HEK293 (cell line): ENCODE data around the gene VANGL2.

Experiments
- CTCF ChIA-PET: fragments of 350-600 bp; formaldehyde crosslinking; extraction: SDS; loops from one replicate; lab custom pipeline; 2021; ENCODE audit warnings: antibody characterized with exemption; lab: Yijun Ruan, JAX
- POLR2A ChIA-PET: fragments of 300-600 bp; formaldehyde crosslinking; extraction: SDS; loops from one replicate; lab custom pipeline; 2020; ENCODE audit warnings: antibody characterized with exemption, inconsistent platforms; lab: Yijun Ruan, JAX
- H3K27ac ChIP-seq: fragments of 200-500 bp; sonication (Bioruptor generic); 2 replicates; pipeline ENCODE4 v1.5.1; 2014; ENCODE audit warnings: low read depth, low read length, control low read depth, inconsistent platforms; ENCODE audit errors: extremely low read depth
- H3K36me3 ChIP-seq, 2 experiments: fragments of 200-500 bp in 1 of 2; sonication (Bioruptor generic) in 1 of 2; 1 replicate in 1 of 2; 2 replicates in 1 of 2; pipeline ENCODE4 v1.5.1; 2014 to 2017; ENCODE audit warnings: inconsistent platforms in 2 of 2, low read length in 2 of 2; ENCODE audit not compliant: control insufficient read depth in 2 of 2, insufficient read depth in 1 of 2
- H3K4me1 ChIP-seq: fragments of 200-500 bp; sonication (Bioruptor generic); 2 replicates; pipeline ENCODE4 v1.5.1; 2014; ENCODE audit warnings: mild to moderate bottlenecking, low read length, inconsistent platforms; ENCODE audit not compliant: control insufficient read depth, insufficient read depth
- H3K4me3 ChIP-seq: 2 replicates; pipeline ENCODE4 v1.5.1; 2011; ENCODE audit warnings: low read depth, mild to moderate bottlenecking, control low read depth, low read length, moderate library complexity
- H3K9me3 ChIP-seq: fragments of 200-500 bp; sonication (Bioruptor generic); 2 replicates; pipeline ENCODE4 v1.5.1; 2014; ENCODE audit warnings: low read depth, low read length, inconsistent platforms; ENCODE audit not compliant: control insufficient read depth, insufficient read depth
- IKZF3 ChIP-seq: fragments of 450-650 bp; IDR thresholded peaks from 2 replicates; pipeline ENCODE4 v1.5.0; 2018; ENCODE audit warnings: missing biosample characterization, mild to moderate bottlenecking, missing genetic modification characterization, moderate library complexity
- PRDM4 ChIP-seq: fragments of 450-650 bp; formaldehyde crosslinking; IDR thresholded peaks from 2 replicates; pipeline ENCODE4 v1.5.1; 2017; ENCODE audit warnings: missing biosample characterization, missing genetic modification characterization
- SALL2 ChIP-seq: fragments of 450-650 bp; formaldehyde crosslinking; IDR thresholded peaks from 2 replicates; pipeline ENCODE4 v1.5.0; 2017; ENCODE audit warnings: missing biosample characterization, mild to moderate bottlenecking, missing genetic modification characterization, borderline replicate concordance
- ZNF112 ChIP-seq: fragments of 450-650 bp; formaldehyde crosslinking; IDR thresholded peaks from 2 replicates; pipeline ENCODE4 v1.5.0; 2017; ENCODE audit warnings: missing biosample characterization, missing genetic modification characterization
- ZNF121 ChIP-seq: fragments of 450-650 bp; formaldehyde crosslinking; IDR thresholded peaks from 2 replicates; pipeline ENCODE4 v1.5.1; 2016; ENCODE audit warnings: missing biosample characterization, missing genetic modification characterization
- ZNF155 ChIP-seq: fragments of 450-650 bp; formaldehyde crosslinking; IDR thresholded peaks from 2 replicates; pipeline ENCODE4 v1.5.1; 2016; ENCODE audit warnings: missing biosample characterization, missing genetic modification characterization
- ZNF169 ChIP-seq: fragments of 450-650 bp; formaldehyde crosslinking; IDR thresholded peaks from 2 replicates; pipeline ENCODE4 v1.5.1; 2016; ENCODE audit warnings: missing biosample characterization, missing genetic modification characterization
- ZNF175 ChIP-seq: fragments of 450-650 bp; formaldehyde crosslinking; IDR thresholded peaks from 2 replicates; pipeline ENCODE4 v1.5.1; 2016; ENCODE audit warnings: missing biosample characterization, missing genetic modification characterization
- ZNF19 ChIP-seq: fragments of 450-650 bp; formaldehyde crosslinking; IDR thresholded peaks from 2 replicates; pipeline ENCODE4; 2016; ENCODE audit warnings: missing biosample characterization, missing genetic modification characterization, low read depth
- ZNF248 ChIP-seq: fragments of 450-650 bp; formaldehyde crosslinking; IDR thresholded peaks from 2 replicates; pipeline ENCODE4 v1.5.1; 2017; ENCODE audit warnings: missing biosample characterization, missing genetic modification characterization
- ZNF335 ChIP-seq: fragments of 450-650 bp; formaldehyde crosslinking; conservative IDR thresholded peaks from 2 replicates; pipeline ENCODE4 v1.5.1; 2016; ENCODE audit warnings: missing biosample characterization, missing genetic modification characterization
- ZNF362 ChIP-seq: fragments of 450-650 bp; formaldehyde crosslinking; IDR thresholded peaks from 2 replicates; pipeline ENCODE4 v1.5.1; 2016; ENCODE audit warnings: missing biosample characterization, missing genetic modification characterization
- ZNF404 ChIP-seq: fragments of 450-650 bp; formaldehyde crosslinking; IDR thresholded peaks from 2 replicates; pipeline ENCODE4 v1.5.1; 2017; ENCODE audit warnings: missing biosample characterization, missing genetic modification characterization
- ZNF513 ChIP-seq: fragments of 450-650 bp; IDR thresholded peaks from 2 replicates; pipeline ENCODE4 v1.5.1; 2018; ENCODE audit warnings: missing biosample characterization, missing genetic modification characterization
- ZNF621 ChIP-seq: fragments of 450-650 bp; formaldehyde crosslinking; IDR thresholded peaks from 2 replicates; pipeline ENCODE4 v1.5.1; 2017; ENCODE audit warnings: missing biosample characterization, missing genetic modification characterization
- ZNF658 ChIP-seq: fragments of 450-650 bp; formaldehyde crosslinking; IDR thresholded peaks from 2 replicates; pipeline ENCODE4; 2016; ENCODE audit warnings: missing biosample characterization, missing genetic modification characterization
- ZNF670 ChIP-seq: fragments of 450-650 bp; formaldehyde crosslinking; IDR thresholded peaks from 2 replicates; pipeline ENCODE4 v1.5.1; 2016; ENCODE audit warnings: missing biosample characterization, missing genetic modification characterization, low read depth
- ZNF777 ChIP-seq: fragments of 450-650 bp; formaldehyde crosslinking; IDR thresholded peaks from 2 replicates; pipeline ENCODE4 v1.5.1; 2017; ENCODE audit warnings: missing biosample characterization, missing genetic modification characterization, borderline replicate concordance
- ZNF791 ChIP-seq: fragments of 450-650 bp; formaldehyde crosslinking; IDR thresholded peaks from 2 replicates; pipeline ENCODE4 v1.5.1; 2016; ENCODE audit warnings: missing biosample characterization, missing genetic modification characterization
- ZSCAN23 ChIP-seq: fragments of 450-650 bp; formaldehyde crosslinking; IDR thresholded peaks from 2 replicates; pipeline ENCODE4 v1.5.1; 2016; ENCODE audit warnings: missing biosample characterization, missing genetic modification characterization
- TF ChIP-seq, protein P1 (sequence below): fragments of 450-650 bp; formaldehyde crosslinking; IDR thresholded peaks from 2 replicates; pipeline ENCODE4 v1.5.1; 2016; ENCODE audit warnings: missing biosample characterization, missing genetic modification characterization

Gene VANGL2

GRCh38 chr1:160437432-160438316, 37.3 kb downstream of the VANGL2 start:
- POLR2A ChIA-PET, result no interaction called here

GRCh38 chr1:160438317-160438918, 38.1 kb downstream of the VANGL2 start:
- H3K4me1 ChIP-seq, result no peaks in the 10 kb centered on the region
- no peak overlapping the region for H3K27ac ChIP-seq
- H3K4me3 ChIP-seq, result no peak overlapping the region
- TF ChIP-seq ZNF121 (tag by site-specific recombination) (no peak), ZNF335 (tag by site-specific recombination) (no peak), ZNF404 (tag by site-specific recombination) (no peak), ZNF175 (no peak), ZNF169 (tag by site-specific recombination) (no peak), ZNF155 (tag by site-specific recombination) (no peak), ZNF621 (tag by site-specific recombination) (no peak)
- H3K9me3 ChIP-seq, result no peaks in the 10 kb centered on the region
- POLR2A ChIA-PET, result no interaction called here
- no peaks in the 10 kb centered on the region for H3K36me3 ChIP-seq
- CTCF ChIA-PET, result no interaction called here

More at GRCh38 chr1:160437432-160438316, 37.3 kb downstream of the VANGL2 start:
- Histone ChIP-seq H3K36me3 (no peaks in the 10 kb centered on the region), H3K4me3 (no peak overlapping the region), H3K9me3 (no peaks in the 10 kb centered on the region), H3K4me1 (no peaks in the 10 kb centered on the region), H3K27ac (no peak overlapping the region)
- CTCF ChIA-PET, result interaction anchor here (0.6 kb wide), 1 partner anchor 1002 kb away, joined by 3 read pairs; no protein-coding TSS in a partner anchor
- TF ChIP-seq ZNF513 (tag by site-specific recombination), result no peak
- TF ChIP-seq ZNF19, result no peak
- TF ChIP-seq SALL2 (tag by site-specific recombination), result no peak

DNA sequence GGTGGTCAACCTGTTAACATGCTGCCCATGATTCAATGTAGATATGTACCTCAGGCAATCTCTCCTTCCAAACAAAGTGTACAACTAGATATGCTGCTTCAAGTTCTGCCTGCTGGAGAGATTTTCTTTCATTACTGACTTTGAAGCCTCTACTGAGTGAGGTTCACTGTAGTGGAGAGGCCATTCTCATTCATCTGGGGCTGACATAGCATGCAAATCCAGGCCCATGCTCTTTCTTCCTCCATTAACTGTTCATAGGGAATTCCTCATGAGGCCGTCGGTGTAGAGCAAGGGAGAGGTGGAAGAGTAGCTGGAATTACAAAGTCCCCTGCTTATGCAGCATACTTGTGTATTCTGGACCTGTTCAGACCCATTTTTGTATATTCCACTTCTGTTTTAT, 38.6 kb downstream of the VANGL2 start:
- Histone ChIP-seq H3K4me1 (no peaks in the 10 kb centered on the region), H3K27ac (no peak overlapping the region), H3K4me3 (no peak overlapping the region), H3K36me3 (no peaks in the 10 kb centered on the region), H3K9me3 (no peaks in the 10 kb centered on the region)
- CTCF ChIA-PET, result interaction anchor here (1.0 to 1.3 kb wide), 2 partner anchors 13 to 148 kb away, joined by 3 to 4 read pairs; no protein-coding TSS in a partner anchor
- POLR2A ChIA-PET, result no interaction called here
- no peak for TF ChIP-seq ZNF248 (tag by site-specific recombination)
- TF ChIP-seq IKZF3 (tag by site-specific recombination), result no peak
- TF ChIP-seq ZNF791, result no peak
- TF ChIP-seq, protein P1, sequence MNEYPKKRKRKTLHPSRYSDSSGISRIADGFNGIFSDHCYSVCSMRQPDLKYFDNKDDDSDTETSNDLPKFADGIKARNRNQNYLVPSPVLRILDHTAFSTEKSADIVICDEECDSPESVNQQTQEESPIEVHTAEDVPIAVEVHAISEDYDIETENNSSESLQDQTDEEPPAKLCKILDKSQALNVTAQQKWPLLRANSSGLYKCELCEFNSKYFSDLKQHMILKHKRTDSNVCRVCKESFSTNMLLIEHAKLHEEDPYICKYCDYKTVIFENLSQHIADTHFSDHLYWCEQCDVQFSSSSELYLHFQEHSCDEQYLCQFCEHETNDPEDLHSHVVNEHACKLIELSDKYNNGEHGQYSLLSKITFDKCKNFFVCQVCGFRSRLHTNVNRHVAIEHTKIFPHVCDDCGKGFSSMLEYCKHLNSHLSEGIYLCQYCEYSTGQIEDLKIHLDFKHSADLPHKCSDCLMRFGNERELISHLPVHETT (tag by site-specific recombination), result no peak
- TF ChIP-seq ZNF670 (tag by site-specific recombination), result no peak
- TF ChIP-seq ZNF777, result no peak
- TF ChIP-seq ZSCAN23 (tag by site-specific recombination), result no peak
- TF ChIP-seq ZNF658, result no peak
- no peak for TF ChIP-seq PRDM4 (tag by site-specific recombination)
- TF ChIP-seq ZNF362, result no peak
- no peak for TF ChIP-seq ZNF112
